Heart left ventricle (tissue), 16 donors: ENCODE results near the gene STPG2. TPM values are rescaled to one million over a fixed set of nuclear protein-coding genes. Genes with fewer than 3 reads are reported as not detected.

Experiments
- ATAC-seq, 4 donors: fragments of 200-7000 bp; cut with Tn5 transposase; one replicate each; pipeline ENCODE4 v1.9.1; 2020 to 2022; ENCODE audit warnings: moderate library complexity in 4 of 4, mild to moderate bottlenecking in 3 of 4, moderate number of reproducible peaks in 1 of 4
- DNase-seq, 5 donors: peaks; one replicate each; pipeline ENCODE4 v3.0.0-alpha.2; 2020
- H3K27ac ChIP-seq, 12 donors: fragments of 200-600 bp; sonication (generic) in 4 of 12; one replicate each; pipeline versions ENCODE4 v1.5.0 to v1.8.0; 2016 to 2022; ENCODE audit warnings: mild to moderate bottlenecking in 2 of 12
- H3K27me3 ChIP-seq, 9 donors: fragments of 200-600 bp; sonication (generic) in 2 of 9; one replicate each; pipeline versions ENCODE4 v1.5.1 to v1.8.0; 2016 to 2022; ENCODE audit warnings: mild to moderate bottlenecking in 3 of 9
- H3K36me3 ChIP-seq, 9 donors: fragments of 200-600 bp; sonication (generic) in 2 of 9; one replicate each; pipeline versions ENCODE4 v1.5.0 to v1.8.0; 2018 to 2022; ENCODE audit warnings: mild to moderate bottlenecking in 2 of 9
- H3K4me1 ChIP-seq, 12 donors: fragments of 200-600 bp; sonication (generic) in 4 of 12; one replicate each; pipeline versions ENCODE4 v1.5.0 to v1.8.0; 2016 to 2022; ENCODE audit warnings: mild to moderate bottlenecking in 3 of 12
- H3K4me3 ChIP-seq, 12 donors: fragments of 200-600 bp; sonication (generic) in 4 of 12; one replicate each; pipeline versions ENCODE4 v1.5.0 to v1.8.0; 2017 to 2022; ENCODE audit warnings: mild to moderate bottlenecking in 9 of 12, moderate library complexity in 4 of 12
- H3K9me3 ChIP-seq, 12 donors: fragments of 200-600 bp; sonication (generic) in 4 of 12; one replicate each; pipeline versions ENCODE4 v1.5.0 to v1.8.0; 2016 to 2022; ENCODE audit warnings: mild to moderate bottlenecking in 1 of 12
- POLR2A ChIP-seq, 2 donors: fragments of 450-650 bp; IDR thresholded peaks; one replicate each; pipeline ENCODE4 v1.6.1; 2017; ENCODE audit warnings: antibody characterized with exemption in 2 of 2, mild to moderate bottlenecking in 2 of 2, moderate library complexity in 2 of 2
- WGBS, 4 donors: extraction: QIAGEN DNeasy Blood & Tissue Kit in 2 of 4; methylation state at CpG; one replicate each; pipeline versions ENCODE4 v1.1.5 to v1.1.7; 2013 to 2018; 5-methylcytosine and 5-hydroxymethylcytosine counted together
- intact Hi-C, 10 donors: fragments of 100-400 bp; cut with DNase I; formaldehyde crosslinking; loops; one replicate each; pipeline versions ENCODE4 v1.11.1 to v1.14.2; 2022
- polyA plus RNA-seq, 2 donors: library from polyadenylated mRNA; stranded (reverse); fragments of 200-250 nt; gene quantifications; one replicate each; pipeline ENCODE4 v1.2.3, GENCODE V29; 2013
- total RNA-seq, 9 donors: library from RNA; depleted of rRNA in 2 of 9; stranded (reverse); fragments of >200 nt in 2 of 9; fragmentation: NEBNext Ultra II Directional in 3 of 9; extraction: Animal tissue kit (Norgen Biotek cat#: 25700) in 3 of 9; gene quantifications; one replicate each; pipeline versions ENCODE4 v1.1.0 to v1.2.4, GENCODE V29; 2016 to 2023
- TF ChIP-seq, protein P1 (sequence below), 12 donors: fragments of 200-600 bp; sonication (generic) in 4 of 12; IDR thresholded peaks; one replicate each; pipeline versions ENCODE4 v1.5.0 to v1.8.0; 2018 to 2022; ENCODE audit warnings: antibody characterized with exemption in 12 of 12, mild to moderate bottlenecking in 5 of 12
- donor health status: ischemic (EF 13 %, LVEDD 7.1; RV severe dilation, severe dysfunction).
- donor health status: healthy with polysubstance abuse.
- donor health status: DM: no; HTN: yes; CAD: no.
- donor health status: DM: no; HTN: no; CAD: no.
- donor health status: ischemic (EF 25% LVEDD 6.9; RV normal size, moderate dysfunction).
- donor health status: ischemic (EF 25% LVEDD 5.7; RV mildly dilated, moderate dysfunction).
- donor health status: healthy.
- donor health status: DM: yes; HTN: yes; CAD: no.
- donor health status: ischemic (EF 35%, LVEDD 5.7; RV mildly dilated, moderate dysfunction).
- donor health status: nonischemic (EF 11% LVEDD 7.7; RV severe dilation, severe dysfunction).
- donor health status: DM: yes; HTN: yes; CAD: no.
- donor health status: PGD.
- donor health status: ischemic (EF 29% LVEDD 5.4; RV normal size, mild dysfunction).
- donor health status: nonischemic (EF 23%, LVEDD 6.1; RV moderate dilation, normal function).

The STPG2 gene
- total and polyA plus RNA-seq, 11 donors: 0.16 to 0.71 (median 0.32) TPM; not detected in 4

GRCh38 chr4:97530676-97531075, 612.6 kb downstream of the STPG2 start:
- DNase-seq: no peak
- H3K4me3 ChIP-seq: no peak overlapping the region
- no peak for ATAC-seq
- H3K36me3 ChIP-seq: no peaks in the 10 kb centered on the region
- no peak overlapping the region for H3K27ac ChIP-seq
- peaks cover 0 to 20% (median 0%) of the 10 kb centered on the region in 12 donors for H3K9me3 ChIP-seq
- H3K4me1 ChIP-seq: no peaks in the 10 kb centered on the region
- 22 to 61% (median 45%) methylated on average over 1 of the region's 1 CpG for WGBS, 4 donors
- no peaks in the 10 kb centered on the region for H3K27me3 ChIP-seq
- intact Hi-C loops: no loop called here
- TF ChIP-seq, protein P1, sequence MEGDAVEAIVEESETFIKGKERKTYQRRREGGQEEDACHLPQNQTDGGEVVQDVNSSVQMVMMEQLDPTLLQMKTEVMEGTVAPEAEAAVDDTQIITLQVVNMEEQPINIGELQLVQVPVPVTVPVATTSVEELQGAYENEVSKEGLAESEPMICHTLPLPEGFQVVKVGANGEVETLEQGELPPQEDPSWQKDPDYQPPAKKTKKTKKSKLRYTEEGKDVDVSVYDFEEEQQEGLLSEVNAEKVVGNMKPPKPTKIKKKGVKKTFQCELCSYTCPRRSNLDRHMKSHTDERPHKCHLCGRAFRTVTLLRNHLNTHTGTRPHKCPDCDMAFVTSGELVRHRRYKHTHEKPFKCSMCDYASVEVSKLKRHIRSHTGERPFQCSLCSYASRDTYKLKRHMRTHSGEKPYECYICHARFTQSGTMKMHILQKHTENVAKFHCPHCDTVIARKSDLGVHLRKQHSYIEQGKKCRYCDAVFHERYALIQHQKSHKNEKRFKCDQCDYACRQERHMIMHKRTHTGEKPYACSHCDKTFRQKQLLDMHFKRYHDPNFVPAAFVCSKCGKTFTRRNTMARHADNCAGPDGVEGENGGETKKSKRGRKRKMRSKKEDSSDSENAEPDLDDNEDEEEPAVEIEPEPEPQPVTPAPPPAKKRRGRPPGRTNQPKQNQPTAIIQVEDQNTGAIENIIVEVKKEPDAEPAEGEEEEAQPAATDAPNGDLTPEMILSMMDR (IDR thresholded peaks at IDR 0.05): no peak
- no peak for TF ChIP-seq POLR2A (IDR thresholded peaks at IDR 0.05)

- no peak for DNase-seq
- intact Hi-C loops: no loop called here
- H3K4me1 ChIP-seq: no peaks in the 10 kb centered on the region
- peaks cover 0 to 20% (median 0%) of the 10 kb centered on the region in 12 donors for H3K9me3 ChIP-seq
- H3K4me3 ChIP-seq: no peak overlapping the region
- H3K27ac ChIP-seq: no peak overlapping the region
- H3K36me3 ChIP-seq: no peaks in the 10 kb centered on the region
- 62 to 75% (median 68%) methylated on average over 3 of the region's 3 CpGs for WGBS, 4 donors
- TF ChIP-seq, protein P1 (IDR thresholded peaks at IDR 0.05): no peak
- no peak for TF ChIP-seq POLR2A (IDR thresholded peaks at IDR 0.05)
- no peaks in the 10 kb centered on the region for H3K27me3 ChIP-seq
- ATAC-seq: no peak
These were observed 618.0 kb downstream of the STPG2 start for GRCh38 chr4:97525236-97525635.

- intact Hi-C loops: no loop called here
- WGBS, 4 donors: 80 to 89% (median 84%) methylated on average over 1 of the region's 1 CpG
- DNase-seq (no peak), ATAC-seq (no peak)
- TF ChIP-seq, protein P1 (IDR thresholded peaks at IDR 0.05): no peak
- TF ChIP-seq POLR2A (IDR thresholded peaks at IDR 0.05): no peak
- Histone ChIP-seq H3K27ac (no peak overlapping the region), H3K36me3 (no peaks in the 10 kb centered on the region), H3K4me3 (no peak overlapping the region), H3K4me1 (no peaks in the 10 kb centered on the region), H3K9me3 (no peaks in the 10 kb centered on the region), H3K27me3 (no peaks in the 10 kb centered on the region)
These were observed 625.3 kb downstream of the STPG2 start for GRCh38 chr4:97517939-97518338.

GRCh38 chr4:97513917-97514316, 629.4 kb downstream of the STPG2 start:
- H3K27ac ChIP-seq: no peak overlapping the region
- WGBS, 4 donors: 54 to 71% (median 63%) methylated on average over 3 of the region's 3 CpGs
- H3K36me3 ChIP-seq: no peaks in the 10 kb centered on the region
- H3K9me3 ChIP-seq: no peaks in the 10 kb centered on the region
- intact Hi-C loops: no loop called here
- no peak overlapping the region for H3K4me3 ChIP-seq
- H3K4me1 ChIP-seq: no peaks in the 10 kb centered on the region
- TF ChIP-seq, protein P1 (IDR thresholded peaks at IDR 0.05): no peak
- no peak for TF ChIP-seq POLR2A (IDR thresholded peaks at IDR 0.05)
- ATAC-seq: no peak
- DNase-seq: no peak
- H3K27me3 ChIP-seq: no peaks in the 10 kb centered on the region

Other genes starting within 250 kb of the STPG2 start
- gene RAP1GDS1, start 117.9 kb upstream of the STPG2 start, total RNA-seq: 10 to 100 TPM in 8 of 9 donors, 1 to 10 TPM in 1; 9.2 to 25.3 (median 12.5) TPM
- gene RAP1GDS1, start 117.9 kb upstream of the STPG2 start, polyA plus RNA-seq: 10 to 100 TPM in 1 of 2 donors, 1 to 10 TPM in 1; 4.2 to 26.6 TPM